H9 (cell line): Measurements from ENCODE around the gene ACER3. TPM values are rescaled to one million over a fixed set of nuclear protein-coding genes. Genes with fewer than 3 reads are reported as not detected.
A peak's percentile ranks its signal among the peaks of the same experiment; 100 is the strongest.
"Not testable (repeated sequence)": the region's sequence is repeated elsewhere in the genome, so short reads cannot be mapped to it uniquely, and the experiment has no call there.

Source experiments
- DNase-seq: peaks from one replicate; pipeline ENCODE4 v3.0.0-alpha.2; 2017
- H2AFZ ChIP-seq: one replicate; pipeline ENCODE4 v1.6.1; 2013; ENCODE audit warnings: mild to moderate bottlenecking, low read length, control low read depth, moderate library complexity
- H2AK5ac ChIP-seq: 2 replicates; pipeline ENCODE4 v1.6.1; 2013; ENCODE audit warnings: low read length, control low read depth, mixed read lengths; ENCODE audit not compliant: insufficient read length
- H2BK120ac ChIP-seq: one replicate; pipeline ENCODE4 v1.6.1; 2013; ENCODE audit warnings: low read depth, mild to moderate bottlenecking, low read length, control low read depth, inconsistent platforms; ENCODE audit not compliant: poor library complexity, severe bottlenecking
- H2BK12ac ChIP-seq: 2 replicates; pipeline ENCODE4 v1.6.1; 2013; ENCODE audit warnings: low read length, control low read depth, mixed read lengths, low read depth; ENCODE audit not compliant: insufficient read length
- H2BK15ac ChIP-seq: 2 replicates; pipeline ENCODE4 v1.6.1; 2013; ENCODE audit warnings: low read depth, low read length, control low read depth
- H2BK20ac ChIP-seq: one replicate; pipeline ENCODE4 v1.6.1; 2013; ENCODE audit warnings: low read depth, mild to moderate bottlenecking, low read length, control low read depth, inconsistent platforms; ENCODE audit not compliant: poor library complexity, severe bottlenecking
- H2BK5ac ChIP-seq: 2 replicates; pipeline ENCODE4 v1.6.1; 2013; ENCODE audit warnings: low read length, control low read depth, mixed read lengths; ENCODE audit not compliant: insufficient read length
- H3K14ac ChIP-seq: 2 replicates; pipeline ENCODE4 v1.6.1; 2013; ENCODE audit warnings: low read length, control low read depth; ENCODE audit not compliant: insufficient read depth
- H3K18ac ChIP-seq: 2 replicates; pipeline ENCODE4 v1.6.1; 2013; ENCODE audit warnings: low read depth, mild to moderate bottlenecking, mixed read lengths, low read length, control low read depth; ENCODE audit not compliant: insufficient read length
- H3K23ac ChIP-seq: 2 replicates; pipeline ENCODE4 v1.6.1; 2013; ENCODE audit warnings: low read length, control low read depth, mixed read lengths, low read depth; ENCODE audit not compliant: insufficient read length
- H3K23me2 ChIP-seq: 2 replicates; pipeline ENCODE4 v1.6.1; 2013; ENCODE audit warnings: low read depth, mild to moderate bottlenecking, mixed read lengths, low read length, control low read depth; ENCODE audit not compliant: insufficient read length, poor library complexity, severe bottlenecking
- H3K27ac ChIP-seq: 2 replicates; pipeline ENCODE4 v1.5.1; 2013; ENCODE audit warnings: low read length, control low read depth, mixed read lengths, low read depth; ENCODE audit not compliant: insufficient read length
- H3K27me3 ChIP-seq: 2 replicates; pipeline ENCODE4 v1.6.1; 2013; ENCODE audit warnings: low read length, control low read depth, inconsistent platforms; ENCODE audit not compliant: insufficient read depth
- H3K4ac ChIP-seq: 2 replicates; pipeline ENCODE4 v1.6.1; 2013; ENCODE audit warnings: low read depth, mild to moderate bottlenecking, control low read depth, inconsistent platforms, low read length, moderate library complexity
- H3K4me1 ChIP-seq: 2 replicates; pipeline ENCODE4 v1.6.1; 2013; ENCODE audit warnings: low read length, control low read depth, inconsistent platforms; ENCODE audit not compliant: insufficient read depth
- H3K4me2 ChIP-seq: 2 replicates; pipeline ENCODE4 v1.6.1; 2013; ENCODE audit warnings: low read length, control low read depth, mixed read lengths; ENCODE audit not compliant: insufficient read length, insufficient read depth
- H3K56ac ChIP-seq: 2 replicates; pipeline ENCODE4 v1.6.1; 2013; ENCODE audit warnings: low read depth, mild to moderate bottlenecking, mixed read lengths, low read length, control low read depth; ENCODE audit not compliant: insufficient read length
- H3K79me1 ChIP-seq: 2 replicates; pipeline ENCODE4 v1.6.1; 2013; ENCODE audit warnings: low read depth, mild to moderate bottlenecking, moderate library complexity, low read length, control low read depth, inconsistent platforms; ENCODE audit not compliant: insufficient read depth, poor library complexity, severe bottlenecking
- H3K79me2 ChIP-seq: 2 replicates; pipeline ENCODE4 v1.6.1; 2013; ENCODE audit warnings: low read length, control low read depth, inconsistent platforms; ENCODE audit not compliant: insufficient read depth
- H3K9ac ChIP-seq: 2 replicates; pipeline ENCODE4 v1.6.1; 2013; ENCODE audit warnings: low read length, control low read depth, mixed read lengths; ENCODE audit not compliant: insufficient read length; ENCODE audit errors: extremely low read depth
- H3K9me3 ChIP-seq: one replicate; pipeline ENCODE4 v1.6.1; 2013; ENCODE audit warnings: low read depth, low read length, inconsistent platforms; ENCODE audit not compliant: control insufficient read depth
- H3T11ph ChIP-seq: one replicate; pipeline ENCODE4 v1.6.1; 2013; ENCODE audit warnings: mild to moderate bottlenecking, low read length, control low read depth, inconsistent platforms
- H4K20me1 ChIP-seq: one replicate; pipeline ENCODE4 v1.6.1; 2013; ENCODE audit not compliant: control insufficient read depth, insufficient read length, insufficient read depth
- H4K5ac ChIP-seq: 2 replicates; pipeline ENCODE4 v1.6.1; 2013; ENCODE audit warnings: low read depth, mild to moderate bottlenecking, mixed read lengths, low read length, control low read depth; ENCODE audit not compliant: insufficient read length
- H4K8ac ChIP-seq: replicated peaks from 2 replicates; pipeline ENCODE4 v1.6.1; 2013; ENCODE audit warnings: low read length, control low read depth, mixed read lengths, low read depth; ENCODE audit not compliant: insufficient read length
- H4K91ac ChIP-seq: 2 replicates; pipeline ENCODE4 v1.6.1; 2013; ENCODE audit warnings: low read depth, mild to moderate bottlenecking, moderate library complexity, mixed read lengths, low read length, control low read depth; ENCODE audit not compliant: insufficient read length
- H3K27ac Mint-ChIP-seq, 3 experiments: 2 replicates in 2 of 3; 3 replicates in 1 of 3; pipeline ENCODE4 v1.8.0; 2020 to 2021; ENCODE audit warnings: mixed read lengths in 3 of 3, mild to moderate bottlenecking in 1 of 3, moderate library complexity in 1 of 3
- H3K27me3 Mint-ChIP-seq: 2 replicates; pipeline ENCODE4 v1.8.0; 2021; ENCODE audit warnings: low read depth, mild to moderate bottlenecking, moderate library complexity, mixed read lengths
- H3K36me3 Mint-ChIP-seq, 3 experiments: 2 replicates in 2 of 3; 3 replicates in 1 of 3; pipeline ENCODE4 v1.8.0; 2020 to 2021; ENCODE audit warnings: low read depth in 3 of 3, mixed read lengths in 3 of 3; ENCODE audit not compliant: insufficient read depth in 1 of 3
- H3K4me1 Mint-ChIP-seq, 2 experiments: 2 replicates each; pipeline ENCODE4 v1.8.0; 2020; ENCODE audit warnings: mixed read lengths in 2 of 2
- H3K4me3 Mint-ChIP-seq, 2 experiments: 2 replicates in 1 of 2; 3 replicates in 1 of 2; pipeline ENCODE4 v1.8.0; 2020 to 2021; ENCODE audit warnings: mild to moderate bottlenecking in 2 of 2, mixed read lengths in 2 of 2, moderate library complexity in 1 of 2
- H3K9me3 Mint-ChIP-seq, 2 experiments: 2 replicates in 1 of 2; 3 replicates in 1 of 2; pipeline ENCODE4 v1.8.0; 2020; ENCODE audit warnings: mild to moderate bottlenecking in 2 of 2, mixed read lengths in 2 of 2, moderate library complexity in 1 of 2
- WGBS: extraction: QIAGEN DNeasy Blood & Tissue Kit; methylation state at CpG from one replicate; pipeline ENCODE4 v1.1.7; 2013; ENCODE audit warnings: missing lambda C conversion rate, low lambda C conversion rate, mixed read lengths; ENCODE audit not compliant: insufficient read length; ENCODE audit errors: extremely low coverage; 5-methylcytosine and 5-hydroxymethylcytosine counted together
- total RNA-seq: library from RNA; stranded (reverse); gene quantifications from 2 replicates; pipeline ENCODE4 v1.2.1, GENCODE V29; 2021
- TF ChIP-seq, protein P1 (sequence below): fragments of 200-600 bp; sonication (generic); conservative IDR thresholded peaks from 3 replicates; pipeline ENCODE4 v1.8.0; 2021; ENCODE audit warnings: antibody characterized with exemption, mild to moderate bottlenecking

The ACER3 gene
- total RNA-seq, 1 experiment from 2014 or later = 14.7 TPM

DNA sequence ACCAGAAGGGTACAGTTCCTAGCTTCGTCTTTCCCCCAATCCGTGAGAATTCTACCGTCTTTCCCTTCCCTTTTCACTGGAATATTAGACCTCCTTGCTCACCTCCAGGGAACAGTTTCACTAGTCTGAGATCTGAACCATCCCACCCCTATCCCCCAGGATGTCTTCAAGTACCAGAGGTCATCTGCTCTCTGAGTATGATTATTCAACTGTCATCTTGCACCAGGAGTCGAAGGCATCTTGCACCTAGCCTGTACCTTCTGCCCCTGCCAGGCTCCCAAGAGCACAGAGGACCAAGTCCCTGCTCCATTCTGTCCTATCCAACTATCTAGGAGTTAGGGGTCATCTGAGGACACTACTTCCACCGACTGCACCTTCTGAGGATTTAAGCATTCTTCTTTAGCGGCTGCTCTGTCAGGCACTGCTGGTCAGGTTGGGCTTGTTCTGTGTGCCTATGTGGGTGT lies 804 bp downstream of the ACER3 start:
- Histone ChIP-seq H3K4ac (no peak overlapping the region), H2AFZ (no peak overlapping the region), H2BK12ac (no peak overlapping the region), H4K20me1 (peaks cover 2% of the 10 kb centered on the region), H2BK120ac (no peak overlapping the region), H4K91ac (no peak overlapping the region), H3K23ac (no peak overlapping the region), H3K79me1 (no peaks in the 10 kb centered on the region), H4K5ac (no peak overlapping the region), H3T11ph (no peak overlapping the region), H3K4me1 (peaks cover 7% of the 10 kb centered on the region; the same call in 1 of the 2 replicates), H3K4me2 (peak overlapping the region; percentile 64), H2AK5ac (no peak overlapping the region), H3K56ac (no peak overlapping the region), H2BK15ac (no peak overlapping the region), H3K18ac (no peak overlapping the region), H2BK5ac (no peak overlapping the region), H2BK20ac (no peak overlapping the region), H3K14ac (no peak overlapping the region), H4K8ac (no peak overlapping the region), H3K23me2 (peaks cover 6% of the 10 kb centered on the region), H3K27me3 (no peaks in the 10 kb centered on the region), H3K79me2 (no peaks in the 10 kb centered on the region), H3K9me3 (no peaks in the 10 kb centered on the region), H3K9ac (peak overlapping the region; percentile 91), H3K27ac (no peak overlapping the region)
- DNase-seq = no peak
- TF ChIP-seq, protein P1, sequence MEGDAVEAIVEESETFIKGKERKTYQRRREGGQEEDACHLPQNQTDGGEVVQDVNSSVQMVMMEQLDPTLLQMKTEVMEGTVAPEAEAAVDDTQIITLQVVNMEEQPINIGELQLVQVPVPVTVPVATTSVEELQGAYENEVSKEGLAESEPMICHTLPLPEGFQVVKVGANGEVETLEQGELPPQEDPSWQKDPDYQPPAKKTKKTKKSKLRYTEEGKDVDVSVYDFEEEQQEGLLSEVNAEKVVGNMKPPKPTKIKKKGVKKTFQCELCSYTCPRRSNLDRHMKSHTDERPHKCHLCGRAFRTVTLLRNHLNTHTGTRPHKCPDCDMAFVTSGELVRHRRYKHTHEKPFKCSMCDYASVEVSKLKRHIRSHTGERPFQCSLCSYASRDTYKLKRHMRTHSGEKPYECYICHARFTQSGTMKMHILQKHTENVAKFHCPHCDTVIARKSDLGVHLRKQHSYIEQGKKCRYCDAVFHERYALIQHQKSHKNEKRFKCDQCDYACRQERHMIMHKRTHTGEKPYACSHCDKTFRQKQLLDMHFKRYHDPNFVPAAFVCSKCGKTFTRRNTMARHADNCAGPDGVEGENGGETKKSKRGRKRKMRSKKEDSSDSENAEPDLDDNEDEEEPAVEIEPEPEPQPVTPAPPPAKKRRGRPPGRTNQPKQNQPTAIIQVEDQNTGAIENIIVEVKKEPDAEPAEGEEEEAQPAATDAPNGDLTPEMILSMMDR = no peak
- H3K27me3 Mint-ChIP-seq = peaks cover 2% of the 10 kb centered on the region; the same call in 1 of the 2 replicates
- H3K9me3 Mint-ChIP-seq = no peaks in the 10 kb centered on the region
- H3K4me3 Mint-ChIP-seq = peak overlapping the region; percentile 92
- H3K36me3 Mint-ChIP-seq = peaks cover 0 to 4% (median 3%) of the 10 kb centered on the region in 3 experiments; a peak in 2 of 7 replicates
- WGBS = no CpG with 5 or more reads among the region's 6 CpGs
- no peak overlapping the region for H3K27ac Mint-ChIP-seq
- peaks cover 17 to 30% of the 10 kb centered on the region in 2 experiments for H3K4me1 Mint-ChIP-seq

DNA sequence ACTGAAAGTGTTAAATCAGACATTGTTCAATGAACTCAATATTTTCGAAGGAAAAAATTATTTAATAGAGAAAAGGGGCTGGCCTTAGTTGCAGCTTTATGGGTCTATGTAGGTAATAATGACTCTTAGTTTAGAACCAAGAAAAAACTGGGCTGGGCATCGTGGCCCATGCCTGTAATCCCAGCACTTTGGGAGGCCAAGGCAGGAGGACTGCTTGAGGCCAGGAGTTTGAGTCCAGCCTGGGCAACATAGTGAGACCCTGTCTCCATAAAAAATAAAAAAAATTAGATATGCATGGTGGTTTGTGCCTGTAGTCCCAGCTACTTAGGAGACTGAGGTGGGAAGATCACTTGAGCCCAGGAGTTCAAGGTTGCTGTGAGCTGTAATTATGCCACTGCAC lies 2.1 kb downstream of the ACER3 start:
- no CpG with 5 or more reads among the region's 2 CpGs for WGBS

More for the DNA sequence above, 2.1 kb downstream of the ACER3 start:
- H3K9me3 Mint-ChIP-seq, H3K36me3 Mint-ChIP-seq, H3K56ac ChIP-seq, H2BK15ac ChIP-seq, H3K79me1 ChIP-seq, H3K79me2 ChIP-seq, H3K4me1 ChIP-seq, H2BK20ac ChIP-seq, H2BK12ac ChIP-seq, DNase-seq, H3K23ac ChIP-seq, H3T11ph ChIP-seq, H3K4me2 ChIP-seq, H3K14ac ChIP-seq, H3K27me3 Mint-ChIP-seq, H3K27me3 ChIP-seq, H2BK120ac ChIP-seq, H4K5ac ChIP-seq, H3K18ac ChIP-seq, H3K4ac ChIP-seq, H2AK5ac ChIP-seq, H3K9me3 ChIP-seq, H4K91ac ChIP-seq, H2BK5ac ChIP-seq, H4K8ac ChIP-seq, H3K23me2 ChIP-seq, H3K27ac ChIP-seq, H2AFZ ChIP-seq, H4K20me1 ChIP-seq, H3K27ac Mint-ChIP-seq, H3K4me3 Mint-ChIP-seq, H3K9ac ChIP-seq: not testable (repeated sequence)
- H3K4me1 Mint-ChIP-seq = peaks cover 17 to 30% of the 10 kb centered on the region in 2 experiments
